ENCODE data around the gene OMP.

Gene OMP

DNA sequence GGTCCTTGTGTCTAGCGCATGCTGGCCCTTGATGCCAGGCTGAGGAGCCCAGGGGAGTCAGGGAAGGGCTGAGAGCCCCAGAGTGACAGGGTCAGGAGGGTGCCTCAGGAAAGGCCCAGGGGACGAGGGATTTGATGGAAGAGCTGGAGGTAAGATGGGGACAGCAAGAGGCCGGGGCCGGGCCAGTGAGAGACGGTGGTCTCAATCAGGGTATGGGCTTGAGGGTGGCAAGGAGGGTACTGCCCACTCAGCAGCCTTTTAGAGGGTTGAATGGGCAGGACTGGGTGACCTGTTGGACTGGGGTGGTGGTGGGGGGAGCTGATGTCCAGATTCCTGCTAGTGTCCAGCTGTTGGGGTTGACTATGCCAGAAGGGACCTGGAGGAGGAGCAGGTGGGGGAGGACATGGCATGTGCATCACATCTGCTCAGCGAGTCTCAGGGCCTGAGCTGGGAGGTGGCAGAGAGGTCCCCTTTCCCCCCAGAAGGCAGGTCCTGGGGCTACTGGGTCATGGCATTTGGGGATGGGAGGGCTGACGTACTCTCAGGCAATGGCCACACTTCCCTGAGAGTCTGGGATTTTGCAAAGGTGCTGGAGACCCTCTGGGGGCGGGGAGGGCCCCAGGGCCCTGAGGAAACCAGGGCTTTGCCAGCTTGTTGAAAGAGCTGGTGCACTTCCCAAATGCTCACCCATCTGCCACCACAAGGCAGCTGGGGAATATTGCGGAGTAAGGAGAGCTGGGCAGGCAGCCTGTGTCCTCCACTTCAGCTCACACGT, 43.8 kb downstream of the OMP start:
- H2AFZ ChIP-seq = no peak overlapping the region
- TF ChIP-seq, protein P1, sequence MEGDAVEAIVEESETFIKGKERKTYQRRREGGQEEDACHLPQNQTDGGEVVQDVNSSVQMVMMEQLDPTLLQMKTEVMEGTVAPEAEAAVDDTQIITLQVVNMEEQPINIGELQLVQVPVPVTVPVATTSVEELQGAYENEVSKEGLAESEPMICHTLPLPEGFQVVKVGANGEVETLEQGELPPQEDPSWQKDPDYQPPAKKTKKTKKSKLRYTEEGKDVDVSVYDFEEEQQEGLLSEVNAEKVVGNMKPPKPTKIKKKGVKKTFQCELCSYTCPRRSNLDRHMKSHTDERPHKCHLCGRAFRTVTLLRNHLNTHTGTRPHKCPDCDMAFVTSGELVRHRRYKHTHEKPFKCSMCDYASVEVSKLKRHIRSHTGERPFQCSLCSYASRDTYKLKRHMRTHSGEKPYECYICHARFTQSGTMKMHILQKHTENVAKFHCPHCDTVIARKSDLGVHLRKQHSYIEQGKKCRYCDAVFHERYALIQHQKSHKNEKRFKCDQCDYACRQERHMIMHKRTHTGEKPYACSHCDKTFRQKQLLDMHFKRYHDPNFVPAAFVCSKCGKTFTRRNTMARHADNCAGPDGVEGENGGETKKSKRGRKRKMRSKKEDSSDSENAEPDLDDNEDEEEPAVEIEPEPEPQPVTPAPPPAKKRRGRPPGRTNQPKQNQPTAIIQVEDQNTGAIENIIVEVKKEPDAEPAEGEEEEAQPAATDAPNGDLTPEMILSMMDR (IDR thresholded peaks at IDR 0.05) = no peak
- H3K4me2 ChIP-seq (ENCODE audit: low read length) = no peak overlapping the region
- no peaks in the 10 kb centered on the region for H3K36me3 ChIP-seq (ENCODE audit: control insufficient read depth, insufficient read depth, low read length)
- H3K27me3 ChIP-seq (ENCODE audit: control insufficient read depth, insufficient read depth, low read length) = no peaks in the 10 kb centered on the region
- H3K4me1 ChIP-seq = no peaks in the 10 kb centered on the region
- H3K9ac ChIP-seq = no peak overlapping the region
- no peak overlapping the region for H3K4me3 ChIP-seq (ENCODE audit: low read depth, low read length)
- H3K79me2 ChIP-seq = no peaks in the 10 kb centered on the region
- H3K9me3 ChIP-seq (ENCODE audit: control insufficient read depth, low read length) = no peaks in the 10 kb centered on the region
- H3K27ac ChIP-seq = no peak overlapping the region

DNA sequence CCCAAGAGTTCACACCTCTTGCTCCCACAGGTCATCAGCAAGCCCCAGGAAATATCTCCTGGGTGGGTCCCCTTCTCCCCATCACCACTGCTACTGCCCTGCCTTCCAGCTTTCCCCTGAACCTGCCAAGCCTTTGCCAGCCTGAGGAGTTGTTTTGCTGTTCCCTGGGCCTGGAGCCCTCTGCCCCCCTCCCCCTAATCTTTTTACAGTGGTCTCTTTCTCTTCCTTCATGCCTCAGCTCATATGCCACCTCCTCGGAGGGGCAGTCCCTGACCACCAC, 44.3 kb downstream of the OMP start:
- Histone ChIP-seq H3K4me3 (ENCODE audit: low read depth, low read length) (no peak overlapping the region), H3K36me3 (ENCODE audit: control insufficient read depth, insufficient read depth, low read length) (no peaks in the 10 kb centered on the region), H3K27ac (no peak overlapping the region), H3K4me1 (no peaks in the 10 kb centered on the region), H3K9ac (no peak overlapping the region), H3K9me3 (ENCODE audit: control insufficient read depth, low read length) (no peaks in the 10 kb centered on the region), H3K79me2 (no peaks in the 10 kb centered on the region), H3K4me2 (ENCODE audit: low read length) (no peak overlapping the region), H2AFZ (no peak overlapping the region), H3K27me3 (ENCODE audit: control insufficient read depth, insufficient read depth, low read length) (no peaks in the 10 kb centered on the region)
- TF ChIP-seq, protein P1 (IDR thresholded peaks at IDR 0.05) = no peak

DNA sequence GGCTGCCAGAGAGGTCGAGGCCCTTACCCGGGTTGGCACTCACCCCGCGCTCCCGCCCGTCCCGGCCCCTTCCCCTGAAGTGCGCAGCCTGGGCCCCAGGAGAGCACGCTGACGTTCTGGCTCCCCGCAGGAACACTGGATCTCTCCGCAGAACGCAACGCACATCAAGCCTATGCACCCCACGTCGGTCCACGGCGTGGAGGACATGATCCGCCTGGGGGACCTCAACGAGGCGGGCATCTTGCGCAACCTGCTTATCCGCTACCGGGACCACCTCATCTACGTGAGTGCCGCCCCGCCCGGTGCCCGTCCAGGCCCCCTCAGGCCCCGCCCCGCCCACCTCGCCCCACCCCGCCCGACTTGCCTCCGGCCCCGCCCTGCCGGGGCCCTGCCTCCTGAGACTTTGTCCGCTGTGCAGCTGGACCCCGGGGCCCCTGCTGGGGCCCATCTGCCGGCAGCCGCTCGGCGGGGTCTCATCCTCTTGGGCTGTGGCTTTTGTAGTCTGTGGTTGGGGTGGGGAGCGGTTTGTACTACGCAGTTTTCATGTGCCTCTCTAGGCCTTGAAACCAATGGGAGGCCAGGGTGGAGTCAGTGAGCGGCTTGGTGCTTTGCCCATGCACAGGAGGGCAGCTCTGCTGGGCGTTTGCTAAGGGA, 45.2 kb downstream of the OMP start:
- Histone ChIP-seq H3K9me3 (ENCODE audit: control insufficient read depth, low read length) (no peaks in the 10 kb centered on the region), H2AFZ (no peak overlapping the region), H3K27ac (no peak overlapping the region), H3K4me3 (ENCODE audit: low read depth, low read length) (no peak overlapping the region), H3K79me2 (no peaks in the 10 kb centered on the region), H3K36me3 (ENCODE audit: control insufficient read depth, insufficient read depth, low read length) (no peaks in the 10 kb centered on the region), H3K4me2 (ENCODE audit: low read length) (no peak overlapping the region), H3K9ac (no peak overlapping the region), H3K4me1 (no peaks in the 10 kb centered on the region), H3K27me3 (ENCODE audit: control insufficient read depth, insufficient read depth, low read length) (no peaks in the 10 kb centered on the region)
- TF ChIP-seq, protein P1 (IDR thresholded peaks at IDR 0.05) = no peak

DNA sequence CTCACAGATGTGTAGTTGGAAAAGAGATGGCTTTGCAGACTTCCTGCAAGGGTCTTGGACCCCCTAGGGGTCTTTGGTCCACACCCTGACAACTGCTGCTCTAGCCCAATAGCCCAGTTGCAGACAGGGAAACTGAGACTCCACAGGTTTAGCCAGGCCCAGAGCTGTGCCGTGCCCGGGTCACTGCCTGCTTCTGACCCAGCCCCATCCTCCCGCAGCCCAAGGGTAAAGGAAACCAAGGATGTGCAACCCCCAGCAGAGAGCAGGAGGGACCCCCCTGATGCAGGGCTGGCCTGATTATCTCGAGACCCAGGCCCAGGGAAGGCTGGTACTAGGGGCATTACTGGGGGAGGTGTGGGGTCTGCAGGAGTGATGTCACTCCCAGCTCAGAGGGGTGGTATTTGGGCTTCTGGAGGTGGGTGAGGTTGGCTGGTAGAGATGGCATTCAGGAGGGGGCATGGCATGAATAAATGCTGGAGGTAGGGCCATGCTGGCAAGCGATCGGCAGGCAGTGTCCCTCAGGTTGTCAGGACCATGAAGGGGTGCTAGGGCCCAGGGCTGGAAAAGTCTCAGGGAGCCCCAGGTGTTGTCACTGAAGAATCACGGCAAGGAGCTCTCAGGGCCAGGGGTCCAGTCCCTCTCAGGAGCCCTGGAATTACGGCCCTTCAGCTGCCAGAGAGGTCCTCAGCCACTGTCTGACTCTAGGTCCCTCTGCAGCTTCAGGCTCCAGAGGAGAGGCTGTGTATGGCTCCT, 46.5 kb downstream of the OMP start:
- no peak overlapping the region for H3K4me3 ChIP-seq (ENCODE audit: low read depth, low read length)
- TF ChIP-seq, protein P1 (IDR thresholded peaks at IDR 0.05) = no peak
- no peaks in the 10 kb centered on the region for H3K4me1 ChIP-seq
- no peak overlapping the region for H3K4me2 ChIP-seq (ENCODE audit: low read length)
- no peaks in the 10 kb centered on the region for H3K79me2 ChIP-seq
- H2AFZ ChIP-seq = no peak overlapping the region
- H3K9me3 ChIP-seq (ENCODE audit: control insufficient read depth, low read length) = no peaks in the 10 kb centered on the region
- no peaks in the 10 kb centered on the region for H3K27me3 ChIP-seq (ENCODE audit: control insufficient read depth, insufficient read depth, low read length)
- H3K36me3 ChIP-seq (ENCODE audit: control insufficient read depth, insufficient read depth, low read length) = no peaks in the 10 kb centered on the region
- no peak overlapping the region for H3K27ac ChIP-seq
- H3K9ac ChIP-seq = no peak overlapping the region

Measured in parathyroid adenoma (tissue), 2 donors.